C4-2B (cell line): Measurements from ENCODE around the gene TUBB2A.

Source experiments
- H3K27ac ChIP-seq: fragments of 450-650 bp; 2 replicates; pipeline ENCODE4 v1.5.1; 2017
- CTCF ChIP-seq: fragments of 450-650 bp; conservative IDR thresholded peaks from 2 replicates; pipeline ENCODE4 v1.5.1; 2017; ENCODE audit warnings: mild to moderate bottlenecking
- ZFX ChIP-seq: fragments of 450-650 bp; IDR thresholded peaks from 2 replicates; pipeline ENCODE4 v1.6.1; 2017

The TUBB2A gene

GRCh38 chr6:3109761-3110160, 47.6 kb downstream of the TUBB2A start:
- no peak overlapping the region for H3K27ac ChIP-seq
- TF ChIP-seq CTCF: no peak
- TF ChIP-seq ZFX: no peak

GRCh38 chr6:3108746-3109414, 48.5 kb downstream of the TUBB2A start:
- TF ChIP-seq CTCF (no peak), ZFX (no peak)

More at GRCh38 chr6:3108746-3109414, 48.5 kb downstream of the TUBB2A start:
- H3K27ac ChIP-seq: no peak overlapping the region
